Ramos (cell line): Measurements from ENCODE around the gene CD200R1L.

Experiments used
- in situ Hi-C: fragments of 300-500 bp; cut with MboI; formaldehyde crosslinking; loops from one replicate; pipeline ENCODE4 v1.14.3; 2022; ENCODE audit warnings: low sequenced_read_pairs; ENCODE audit not compliant: unreplicated experiment

Gene CD200R1L

DNA sequence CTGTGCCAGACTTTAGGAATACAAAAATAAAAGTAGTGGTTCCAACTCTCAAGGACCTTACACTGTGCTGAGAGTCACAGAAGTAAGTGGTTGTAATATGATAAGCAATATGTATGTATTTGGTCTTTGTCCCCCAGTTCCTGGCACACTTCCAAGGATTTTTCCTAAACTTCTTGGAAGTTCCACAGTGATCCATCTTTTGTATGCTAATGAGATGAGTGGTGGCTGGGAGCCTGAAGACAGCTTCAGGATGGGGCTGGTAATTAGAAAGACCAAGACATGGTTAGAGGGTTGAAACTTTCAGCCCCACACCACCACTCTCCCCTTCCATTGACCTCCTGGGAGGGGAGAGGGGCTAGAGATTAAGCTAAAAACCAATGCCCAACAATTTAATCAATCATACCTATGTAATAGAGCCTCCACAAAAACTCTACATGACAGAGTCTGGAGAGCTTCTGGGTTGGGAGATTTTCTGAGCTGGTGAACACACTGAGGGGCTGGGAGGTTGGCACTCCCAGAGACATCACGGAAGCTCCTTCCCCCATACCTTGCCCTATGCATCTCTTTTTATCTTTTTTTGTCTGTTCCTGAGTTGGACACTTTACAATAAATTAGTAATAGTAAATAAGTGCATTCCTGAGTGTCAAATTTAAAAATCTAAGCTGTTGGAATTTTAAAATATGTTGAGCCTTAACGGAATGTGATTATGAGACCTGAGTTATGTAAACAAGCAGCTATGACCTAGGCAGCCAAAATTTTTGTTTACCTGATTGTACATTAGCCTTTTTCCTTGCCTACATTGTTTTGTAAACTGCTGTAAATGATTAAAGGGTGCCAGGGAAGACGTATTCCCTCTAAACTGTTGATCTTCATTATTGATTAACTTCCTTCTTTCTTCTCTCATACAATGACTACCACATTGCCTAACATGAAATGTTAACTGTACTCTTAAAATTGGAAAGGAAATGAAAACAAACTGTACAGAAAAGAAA is 24.3 kb downstream of the CD200R1L start:
- in situ Hi-C loops, result no loop called here

- in situ Hi-C loops, result no loop called here
Measured at GRCh38 chr3:112818289-112818688, 28.4 kb downstream of the CD200R1L start.

- in situ Hi-C loops, result no loop called here
Measured at GRCh38 chr3:112817797-112818196, 28.9 kb downstream of the CD200R1L start.

DNA sequence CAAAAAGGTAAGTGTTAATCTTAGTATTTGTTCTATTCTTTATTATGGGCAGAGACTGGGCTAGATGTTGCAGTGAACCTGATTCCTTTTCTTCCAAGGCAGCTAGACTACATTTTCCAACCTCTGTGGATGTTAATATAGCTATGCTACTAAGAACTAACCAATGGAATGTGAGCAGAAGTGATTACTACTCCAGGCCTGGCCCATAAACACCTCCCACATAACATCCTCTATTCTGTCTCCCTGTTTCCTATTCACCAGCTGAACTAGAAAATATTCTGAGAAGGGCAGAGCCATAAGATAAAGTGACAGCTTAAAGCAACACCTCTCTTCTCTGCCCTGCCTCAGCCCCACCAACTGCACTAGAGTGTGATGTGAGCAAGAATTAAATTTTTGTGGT is 29.4 kb downstream of the CD200R1L start:
- in situ Hi-C loops, result no loop called here

DNA sequence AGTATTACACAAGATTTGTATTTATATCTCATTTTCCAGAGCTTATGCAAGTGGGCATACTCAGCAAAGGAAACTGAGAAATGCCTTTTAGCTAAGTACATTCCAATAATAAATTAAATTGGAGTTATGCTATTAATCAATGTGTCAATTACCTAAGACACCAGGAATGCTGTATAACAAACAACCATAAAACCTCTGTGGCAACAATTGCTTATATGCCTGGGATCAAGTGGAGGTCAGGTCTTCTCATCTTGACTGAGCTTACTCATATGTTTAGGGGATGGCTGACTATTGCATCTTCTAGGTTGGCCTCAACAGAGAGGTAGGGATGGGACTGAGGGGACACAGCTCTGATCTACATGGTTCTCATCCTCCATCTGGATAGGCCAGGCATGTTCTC is 30.7 kb downstream of the CD200R1L start:
- in situ Hi-C loops, result no loop called here

GRCh38 chr3:112814266-112814665 is 32.4 kb downstream of the CD200R1L start:
- in situ Hi-C loops, result no loop called here

- in situ Hi-C loops, result no loop called here
Measured at GRCh38 chr3:112813723-112814171, 32.9 kb downstream of the CD200R1L start.

GRCh38 chr3:112813016-112813415 is 33.6 kb downstream of the CD200R1L start:
- in situ Hi-C loops, result no loop called here

GRCh38 chr3:112811917-112812660 is 34.6 kb downstream of the CD200R1L start:
- in situ Hi-C loops, result no loop called here

GRCh38 chr3:112811131-112811884 is 35.4 kb downstream of the CD200R1L start:
- in situ Hi-C loops, result no loop called here

DNA sequence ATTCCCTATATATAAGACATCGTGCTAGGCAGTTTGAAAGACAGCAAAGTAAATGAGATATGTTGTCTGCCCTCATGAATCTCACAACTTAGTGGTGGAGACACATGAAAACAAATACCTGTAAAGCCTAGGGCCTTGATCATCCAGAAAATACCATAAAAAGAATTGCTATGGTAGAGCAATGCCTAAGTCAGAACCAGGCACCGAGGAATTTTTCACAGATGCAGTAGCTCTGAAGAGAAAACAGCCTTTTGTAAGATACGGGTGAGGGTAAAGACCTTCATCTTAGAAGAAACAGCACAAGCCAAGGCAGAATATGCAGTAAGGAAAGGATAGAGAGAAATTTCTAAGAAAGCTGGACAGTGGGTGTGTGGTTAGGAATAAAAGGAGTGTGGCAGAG is 36.1 kb downstream of the CD200R1L start:
- in situ Hi-C loops, result no loop called here

DNA sequence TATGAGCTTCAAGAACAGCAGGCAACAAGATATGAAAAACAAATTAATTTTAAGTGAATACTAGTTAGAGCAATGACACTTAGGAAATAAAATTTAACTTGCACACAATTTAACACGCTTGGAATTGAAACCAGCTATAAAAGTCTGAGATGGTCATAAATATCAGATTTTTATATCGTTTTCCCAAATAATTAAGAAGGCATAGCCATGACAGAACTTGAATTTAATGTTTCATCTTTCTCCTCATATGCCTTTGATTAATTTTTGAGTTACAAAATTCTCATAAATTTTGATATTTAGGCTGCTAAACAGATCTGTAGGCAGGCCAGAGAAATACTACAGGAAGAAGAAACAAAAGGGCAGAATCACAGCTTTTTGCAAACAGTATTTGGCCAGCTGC is 38.5 kb downstream of the CD200R1L start:
- in situ Hi-C loops, result no loop called here

DNA sequence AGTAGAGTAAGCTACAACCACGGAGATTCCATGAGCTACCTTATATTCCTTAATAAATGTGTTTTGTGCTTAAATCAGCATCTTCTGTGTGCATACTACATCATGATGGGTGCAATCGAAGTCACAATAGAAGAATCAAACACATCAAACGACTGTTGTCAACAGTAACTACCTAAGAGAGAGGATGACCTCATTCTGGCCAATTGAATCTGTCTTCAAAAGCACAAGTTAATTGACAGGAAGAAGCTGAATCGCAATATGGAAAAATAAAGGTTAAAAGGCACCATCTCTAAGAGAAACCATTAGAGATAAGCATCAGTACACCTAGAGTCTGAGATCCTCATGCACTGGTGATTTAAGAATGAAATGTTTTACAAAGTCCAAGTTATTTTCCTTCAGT is 39.0 kb downstream of the CD200R1L start:
- in situ Hi-C loops, result no loop called here

GRCh38 chr3:112806903-112807302 is 39.8 kb downstream of the CD200R1L start:
- in situ Hi-C loops, result no loop called here

- in situ Hi-C loops, result no loop called here
Measured at GRCh38 chr3:112805126-112805525, 41.5 kb downstream of the CD200R1L start.

DNA sequence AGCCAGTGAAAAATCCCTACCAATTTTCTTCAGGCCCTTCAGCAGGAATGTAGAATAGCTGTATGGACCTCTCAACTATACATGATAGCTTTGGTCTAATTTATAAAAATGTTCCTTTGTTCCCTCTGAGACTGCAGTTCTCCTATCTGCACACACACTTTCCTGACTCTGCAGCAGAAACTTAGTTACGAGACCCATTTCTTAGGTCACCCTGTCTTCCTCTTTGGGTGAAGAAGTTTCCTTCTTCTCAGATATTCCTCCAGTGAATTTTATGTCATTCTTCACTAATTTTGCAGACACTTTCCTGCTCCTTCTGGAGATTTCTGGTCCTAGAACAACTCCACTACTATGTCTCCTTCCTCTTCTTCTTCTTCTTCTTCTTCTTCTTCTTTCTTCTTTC is 42.6 kb downstream of the CD200R1L start:
- in situ Hi-C loops, result no loop called here

- in situ Hi-C loops, result no loop called here
Measured at GRCh38 chr3:112803467-112803866, 43.2 kb downstream of the CD200R1L start.

DNA sequence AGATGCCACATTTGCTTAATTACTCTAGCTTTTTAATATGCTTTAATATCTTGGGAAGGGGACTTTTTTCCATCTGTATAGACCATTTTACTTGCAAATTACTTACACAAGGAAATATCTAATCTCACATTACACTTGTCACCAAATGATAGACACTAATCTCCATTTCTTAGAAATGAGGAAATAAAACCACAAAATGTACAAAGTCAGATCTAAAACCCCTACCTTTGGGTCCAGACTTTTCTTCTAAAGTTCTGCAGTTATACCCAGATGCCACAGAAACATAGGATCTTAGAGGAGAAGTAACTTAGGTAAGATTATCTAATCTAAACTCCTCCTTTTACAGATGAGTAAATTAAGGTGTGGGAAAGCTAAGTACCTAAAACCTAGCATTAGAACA is 44.3 kb downstream of the CD200R1L start:
- in situ Hi-C loops, result no loop called here

- in situ Hi-C loops, result no loop called here
Measured at GRCh38 chr3:112799946-112800345, 46.7 kb downstream of the CD200R1L start.

- in situ Hi-C loops, result no loop called here
Measured at GRCh38 chr3:112794622-112795172, 52.0 kb downstream of the CD200R1L start.
